ENCODE data around the gene CACNA2D3.

Gene CACNA2D3

DNA sequence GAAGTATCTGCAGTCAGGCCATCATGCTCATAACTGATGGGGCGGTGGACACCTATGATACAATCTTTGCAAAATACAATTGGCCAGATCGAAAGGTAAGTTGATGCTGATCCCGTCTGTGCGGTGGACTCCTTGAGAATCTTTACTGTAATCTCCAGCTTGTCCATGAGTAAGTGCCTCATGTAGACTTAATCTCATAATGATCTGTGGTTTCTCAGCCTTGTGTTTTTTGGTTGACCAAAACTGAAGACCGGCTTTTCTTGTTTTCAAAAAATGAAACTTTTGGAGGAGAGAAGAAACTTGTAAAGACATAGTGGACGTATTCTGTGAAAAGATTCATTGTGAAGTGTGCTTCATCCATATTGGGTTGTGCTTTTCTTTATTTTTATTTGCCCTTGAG, 519.8 kb downstream of the CACNA2D3 start:
- DNase-seq = no peak

GRCh38 chr3:54647721-54648120, 525.4 kb downstream of the CACNA2D3 start:
- no peak for DNase-seq

DNA sequence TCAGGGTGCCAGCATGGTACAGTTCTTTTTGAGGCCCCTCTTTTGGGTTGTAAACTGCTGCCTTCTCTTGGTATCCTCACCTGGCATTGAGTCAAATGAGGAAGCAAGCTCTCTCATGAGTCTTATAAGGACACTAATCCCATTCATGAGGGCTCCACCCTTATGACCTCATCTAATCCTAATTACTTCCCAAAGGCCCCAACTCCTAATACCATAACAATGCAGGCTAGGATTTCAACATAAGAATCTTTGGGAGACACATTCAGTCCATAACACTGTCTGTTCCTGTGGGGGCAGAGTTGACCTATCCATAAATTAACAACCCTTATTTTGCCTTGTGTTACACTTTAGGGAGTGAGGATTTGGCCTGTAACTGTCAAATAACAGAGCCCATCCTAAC, 527.2 kb downstream of the CACNA2D3 start:
- DNase-seq = no peak

GRCh38 chr3:54653456-54654195, 531.3 kb downstream of the CACNA2D3 start:
- DNase-seq = peak; percentile 36

DNA sequence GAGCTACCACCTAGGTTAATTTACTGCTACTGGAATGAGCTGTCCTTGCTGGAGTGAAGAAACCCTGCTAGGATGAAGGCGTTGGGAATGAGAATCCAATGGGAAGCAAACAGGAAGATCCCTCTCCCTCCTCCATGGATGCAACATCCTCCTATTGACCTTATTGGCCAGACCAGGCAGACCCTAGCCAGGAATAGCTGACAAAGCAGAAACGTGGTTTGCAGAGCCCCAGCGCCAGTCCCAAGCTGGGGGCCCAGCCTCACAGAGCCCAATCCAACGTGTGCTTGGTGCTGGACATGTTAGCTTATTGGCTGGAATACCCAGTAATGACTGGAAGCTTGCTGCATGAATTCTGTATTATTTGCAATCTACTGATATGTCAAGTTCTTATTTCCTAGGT, 532.4 kb downstream of the CACNA2D3 start:
- no peak for DNase-seq

DNA sequence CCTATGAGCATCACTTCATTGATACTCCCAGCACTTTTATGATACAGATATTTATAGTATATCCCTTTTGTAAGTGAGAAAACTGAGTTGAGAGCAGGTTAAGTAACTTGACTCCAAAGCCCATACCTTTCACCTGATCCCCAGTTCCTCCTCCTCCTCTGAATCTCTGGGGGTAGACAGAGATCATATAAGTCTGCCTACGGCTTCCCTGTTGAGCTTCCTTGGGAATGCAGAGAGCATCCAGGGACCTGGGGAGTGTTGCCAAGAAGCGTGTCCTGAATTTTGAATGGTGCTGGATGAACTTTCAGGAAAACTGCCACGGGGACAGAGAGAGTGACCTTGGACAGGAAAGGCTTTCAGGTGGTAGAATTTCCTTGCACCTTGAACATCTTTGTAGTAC, 537.0 kb downstream of the CACNA2D3 start:
- no peak for DNase-seq

DNA sequence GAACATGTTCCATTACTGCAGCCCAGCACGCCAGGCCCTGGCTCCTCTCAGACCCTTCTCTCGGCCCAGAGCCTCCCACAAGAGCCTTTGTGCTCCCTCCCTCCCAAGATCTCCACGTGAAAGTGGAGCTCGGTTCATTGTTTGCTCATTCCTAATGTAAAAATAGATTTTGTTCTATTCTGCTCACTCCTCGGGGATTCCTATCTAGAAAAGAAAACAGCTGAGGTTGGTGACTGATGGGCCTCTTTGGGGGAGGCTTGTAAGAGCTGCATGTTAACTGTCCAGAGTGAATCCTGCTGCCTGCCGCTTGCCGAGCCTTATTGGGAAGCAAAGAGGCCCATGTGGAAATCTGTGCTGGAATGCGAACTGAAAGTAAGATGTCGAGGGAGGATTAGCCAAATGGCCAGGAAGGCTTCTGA, 538.4 kb downstream of the CACNA2D3 start:
- DNase-seq = peak; percentile 61

DNA sequence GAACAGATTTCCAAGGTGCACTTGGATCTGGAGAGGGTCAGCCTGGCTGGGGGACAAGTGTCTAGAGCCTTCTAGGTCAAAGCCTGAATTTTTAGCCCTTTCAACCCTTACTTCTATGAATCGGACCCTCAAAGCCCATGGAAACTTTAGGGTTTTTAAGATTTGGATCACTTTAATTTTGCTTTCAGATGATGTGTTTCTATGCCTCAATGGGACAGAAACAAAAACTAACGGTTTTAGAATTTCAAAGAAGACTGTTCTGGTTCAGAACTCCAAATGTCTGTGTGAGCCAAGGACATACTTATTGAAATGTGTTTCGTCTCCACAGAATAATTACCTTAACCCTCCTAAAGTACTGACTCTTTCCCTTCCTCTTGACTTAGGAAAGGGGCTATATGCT, 538.8 kb downstream of the CACNA2D3 start:
- no peak for DNase-seq

DNA sequence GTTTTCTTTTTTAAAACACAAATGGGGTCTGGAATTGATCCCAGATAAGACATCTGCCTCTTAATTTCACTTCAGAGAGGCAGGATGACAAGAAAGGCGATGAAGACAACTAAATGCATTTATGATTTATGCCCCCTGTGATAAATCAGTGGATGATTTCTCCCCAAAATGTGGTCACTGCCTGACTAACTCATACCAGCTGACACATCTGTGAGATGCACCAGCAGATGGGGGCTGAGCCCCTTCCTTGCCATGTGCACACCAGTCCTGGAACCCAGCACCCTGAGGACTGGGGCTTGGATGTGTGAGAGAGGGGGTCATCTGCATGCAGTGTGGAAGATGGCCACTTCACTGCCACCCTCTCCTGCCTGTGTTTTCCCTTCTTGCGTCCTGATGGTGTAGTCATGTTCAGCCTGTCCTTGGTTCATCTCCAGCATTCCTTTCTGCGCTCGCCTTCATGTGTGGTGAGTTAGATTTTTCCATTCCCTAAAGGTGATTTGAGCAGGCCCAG, 541.2 kb downstream of the CACNA2D3 start:
- no peak for DNase-seq

DNA sequence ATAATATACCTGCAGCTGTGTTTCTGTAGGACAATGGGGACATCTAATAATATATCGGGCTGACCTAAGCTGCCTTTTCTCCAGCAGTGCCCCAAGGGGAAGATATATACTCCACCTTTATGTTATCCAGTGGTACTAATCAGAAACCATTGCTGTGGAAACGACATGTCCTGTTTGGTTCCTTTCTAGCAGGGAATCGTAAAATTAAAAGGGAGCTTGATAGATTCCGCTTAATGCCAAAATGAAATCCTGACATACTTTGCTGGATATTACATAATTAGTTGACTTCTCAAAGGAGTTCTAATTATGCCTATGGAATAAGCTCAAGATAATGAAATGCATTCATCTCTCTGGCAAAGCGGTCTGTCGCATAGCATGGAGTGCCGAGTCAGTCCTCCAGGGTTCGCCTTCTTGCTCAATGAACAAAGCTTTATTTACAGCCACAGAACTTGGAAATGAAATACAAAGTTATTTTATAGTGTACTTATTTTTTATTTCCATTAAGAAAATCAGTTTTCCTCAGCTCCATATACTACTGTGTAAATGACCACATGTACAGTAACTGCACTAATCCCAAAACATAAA, 542.8 kb downstream of the CACNA2D3 start:
- DNase-seq = no peak

- DNase-seq = peak; percentile 58
Measured at GRCh38 chr3:54668236-54668635, 545.9 kb downstream of the CACNA2D3 start.

- DNase-seq = peak; percentile 54
Measured at GRCh38 chr3:54670201-54671000, 548.0 kb downstream of the CACNA2D3 start.

- DNase-seq = no peak
Measured at GRCh38 chr3:54671511-54671910, 549.2 kb downstream of the CACNA2D3 start.

DNA sequence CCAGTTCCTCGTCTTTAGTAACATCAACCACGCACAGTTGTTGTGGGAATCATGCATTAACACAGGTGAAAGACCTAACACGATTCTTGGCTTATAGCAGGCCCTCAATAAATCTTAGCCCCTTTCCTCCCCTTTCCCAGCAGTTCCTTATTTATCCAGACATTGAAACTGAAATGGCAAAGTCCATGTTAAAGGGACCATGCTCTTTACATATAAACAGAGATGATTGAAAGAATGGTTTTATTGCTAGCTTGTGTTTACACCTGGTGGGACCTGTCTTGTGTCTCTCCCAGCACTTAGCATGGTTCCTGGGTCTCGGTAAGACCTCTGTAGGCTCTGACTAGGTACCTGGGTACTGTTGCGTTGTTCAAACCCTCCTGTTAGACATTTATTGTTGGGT, 553.7 kb downstream of the CACNA2D3 start:
- DNase-seq = no peak

- no peak for DNase-seq
Measured at GRCh38 chr3:54681706-54682105, 559.4 kb downstream of the CACNA2D3 start.

DNA sequence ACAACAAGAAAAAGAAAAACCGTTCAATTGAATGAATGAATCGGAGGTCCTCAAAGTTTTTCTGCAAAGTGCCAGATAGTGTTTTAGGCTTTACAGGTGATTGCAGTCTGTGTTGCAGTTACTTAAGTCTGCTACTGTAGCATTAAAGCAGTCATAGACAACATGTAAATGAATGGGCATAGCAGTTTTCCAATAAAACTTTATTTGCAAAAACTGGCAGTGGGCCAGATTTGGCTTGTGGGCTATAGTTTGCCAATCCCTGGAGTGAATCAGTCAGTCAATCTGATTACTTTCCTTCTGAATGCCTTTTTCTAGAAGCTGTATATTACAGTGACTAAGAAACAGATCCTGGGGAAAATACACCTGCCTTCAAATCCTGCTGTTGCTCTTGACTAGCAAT, 562.9 kb downstream of the CACNA2D3 start:
- DNase-seq = no peak

GRCh38 chr3:54691289-54691771, 569.0 kb downstream of the CACNA2D3 start:
- peak; percentile 48 for DNase-seq

- no peak for DNase-seq
Measured at GRCh38 chr3:54696313-54696712, 574.0 kb downstream of the CACNA2D3 start.

DNA sequence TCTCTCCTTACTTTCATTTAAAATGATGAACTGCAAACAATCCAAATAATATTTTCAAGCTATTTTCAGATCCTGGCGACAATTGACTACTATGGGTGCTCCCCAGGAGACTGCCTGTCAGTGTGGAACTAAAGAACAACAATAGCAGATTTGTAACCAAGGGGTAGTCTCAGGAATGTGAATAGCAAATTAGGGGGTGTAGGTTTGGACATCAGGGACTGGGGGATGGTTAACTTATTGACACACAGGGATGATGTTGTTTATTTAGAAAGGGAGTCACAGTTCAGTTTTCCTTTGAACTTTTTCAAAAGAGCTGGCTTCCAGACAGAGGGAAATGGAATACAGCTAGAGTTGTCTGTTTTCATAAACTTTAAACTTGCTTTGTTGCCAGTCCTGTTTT, 575.7 kb downstream of the CACNA2D3 start:
- DNase-seq = peak; percentile 33

GRCh38 chr3:54703923-54704322, 581.6 kb downstream of the CACNA2D3 start:
- peak; percentile 19 for DNase-seq

DNA sequence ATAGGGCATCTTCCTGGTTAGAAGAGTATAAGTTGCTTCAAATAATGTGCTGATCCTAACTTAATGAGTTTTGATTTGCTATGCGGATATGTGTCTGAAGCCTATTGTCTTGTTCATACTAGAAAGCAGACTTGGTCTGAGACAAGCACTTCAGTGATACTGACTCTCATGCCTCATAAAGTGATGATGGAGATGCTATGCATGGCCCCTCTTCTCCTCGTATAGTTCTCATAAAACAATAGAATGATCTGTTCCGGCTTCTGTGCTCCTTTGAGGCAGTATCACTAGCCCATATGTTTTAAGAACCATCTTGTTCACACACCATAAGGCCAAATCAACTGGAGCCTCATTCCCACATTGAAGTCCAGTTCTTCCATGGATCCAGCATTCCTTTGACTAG, 583.4 kb downstream of the CACNA2D3 start:
- DNase-seq = no peak

DNA sequence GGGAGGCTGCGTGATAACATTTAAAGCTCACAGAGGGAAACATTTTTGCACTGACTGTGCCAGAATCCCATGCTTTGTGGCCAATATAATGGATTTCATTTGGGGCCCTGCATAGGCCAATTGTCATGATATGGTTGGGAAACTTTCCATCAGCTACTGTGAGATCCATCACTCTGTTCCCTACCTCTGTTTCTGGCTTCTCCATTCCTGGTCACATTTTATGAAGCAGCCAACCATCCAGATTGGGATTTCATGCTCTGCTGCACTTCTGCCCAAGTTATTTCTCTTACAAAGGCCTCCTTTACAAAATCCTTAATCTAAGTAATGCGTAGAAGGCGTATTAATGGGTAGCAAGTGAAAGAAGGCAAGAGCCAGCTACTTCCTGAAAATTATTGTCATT, 584.4 kb downstream of the CACNA2D3 start:
- DNase-seq = peak; percentile 43

DNA sequence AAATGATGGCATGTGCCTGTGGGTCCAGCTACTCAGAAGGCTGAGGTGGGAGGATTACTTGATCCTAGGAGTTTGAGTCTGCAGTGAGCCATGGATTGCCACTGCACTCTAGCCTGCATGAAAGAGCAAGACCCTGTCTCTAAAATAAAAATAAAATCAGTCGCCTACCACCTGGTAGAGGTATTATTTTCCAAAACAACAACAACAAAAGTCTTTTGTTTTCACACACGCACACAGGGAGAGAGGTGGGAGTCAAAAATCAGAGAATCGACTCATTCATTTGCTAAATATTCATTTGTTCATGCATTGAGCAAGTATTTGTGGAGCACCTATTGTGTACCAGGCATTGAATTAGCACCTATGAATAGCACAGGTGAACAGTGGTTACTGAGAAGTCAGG, 587.4 kb downstream of the CACNA2D3 start:
- DNase-seq = no peak

DNA sequence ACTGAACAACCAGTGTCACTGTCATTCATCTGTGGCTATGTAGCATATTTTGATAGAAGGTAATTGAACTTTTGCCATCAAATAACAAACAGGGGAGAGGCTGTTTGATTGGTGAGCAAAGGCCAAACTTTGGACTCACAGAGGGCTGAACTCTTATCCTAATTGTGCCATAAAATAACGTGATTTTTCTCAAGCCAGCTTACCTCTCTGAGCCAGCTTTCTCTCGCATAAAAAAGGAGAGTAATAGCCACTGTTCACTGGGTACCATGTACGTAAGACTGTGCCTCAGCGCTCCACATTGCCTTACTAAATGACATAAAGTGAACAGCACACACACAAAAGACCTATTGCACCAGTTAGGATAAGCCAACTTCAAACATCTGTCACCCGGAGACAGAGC, 588.6 kb downstream of the CACNA2D3 start:
- no peak for DNase-seq
